Amniotic stem cell (primary cell): ENCODE measurements around the gene PKNOX2.

Experiments used
- DNase-seq: peaks from one replicate; lab custom pipeline; 2025; lab: John Stamatoyannopoulos, UW

The PKNOX2 gene

GRCh38 chr11:125284245-125284850 is 119.8 kb downstream of the PKNOX2 start:
- no peak for DNase-seq

- no peak for DNase-seq
Observed at GRCh38 chr11:125285844-125286243, 121.3 kb downstream of the PKNOX2 start.

GRCh38 chr11:125286486-125286885 is 121.9 kb downstream of the PKNOX2 start:
- no peak for DNase-seq

- DNase-seq, result no peak
Observed at GRCh38 chr11:125287491-125288210, 123.1 kb downstream of the PKNOX2 start.

GRCh38 chr11:125289419-125290098 is 125.0 kb downstream of the PKNOX2 start:
- no peak for DNase-seq

- no peak for DNase-seq
Observed at GRCh38 chr11:125290263-125290662, 125.7 kb downstream of the PKNOX2 start.

- no peak for DNase-seq
Observed at GRCh38 chr11:125292100-125292499, 127.5 kb downstream of the PKNOX2 start.

GRCh38 chr11:125293596-125293995 is 129.0 kb downstream of the PKNOX2 start:
- no peak for DNase-seq

- DNase-seq, result no peak
Observed at GRCh38 chr11:125295931-125296330, 131.4 kb downstream of the PKNOX2 start.

GRCh38 chr11:125297346-125297915 is 132.9 kb downstream of the PKNOX2 start:
- DNase-seq, result no peak

GRCh38 chr11:125299061-125299615 is 134.6 kb downstream of the PKNOX2 start:
- DNase-seq, result no peak

GRCh38 chr11:125299821-125300220 is 135.3 kb downstream of the PKNOX2 start:
- no peak for DNase-seq

GRCh38 chr11:125300791-125301218 is 136.3 kb downstream of the PKNOX2 start:
- DNase-seq, result no peak

GRCh38 chr11:125301346-125301745 is 136.8 kb downstream of the PKNOX2 start:
- no peak for DNase-seq

- no peak for DNase-seq
Observed at GRCh38 chr11:125303186-125303585, 138.6 kb downstream of the PKNOX2 start.

- DNase-seq, result no peak
Observed at GRCh38 chr11:125303694-125304093, 139.1 kb downstream of the PKNOX2 start.

GRCh38 chr11:125304136-125304535 is 139.6 kb downstream of the PKNOX2 start:
- no peak for DNase-seq

GRCh38 chr11:125304876-125305275 is 140.3 kb downstream of the PKNOX2 start:
- no peak for DNase-seq

- DNase-seq, result no peak
Observed at GRCh38 chr11:125305345-125305744, 140.8 kb downstream of the PKNOX2 start.

- no peak for DNase-seq
Observed at GRCh38 chr11:125306476-125306875, 141.9 kb downstream of the PKNOX2 start.

GRCh38 chr11:125308246-125308645 is 143.7 kb downstream of the PKNOX2 start:
- no peak for DNase-seq

GRCh38 chr11:125312391-125312790 is 147.8 kb downstream of the PKNOX2 start:
- no peak for DNase-seq
